GM04503 (cell line): ENCODE data around the gene GNG7.
"Not testable (repeated sequence)": the region's sequence is repeated elsewhere in the genome, so short reads cannot be mapped to it uniquely, and the experiment has no call there.

Source experiments
- DNase-seq: peaks from one replicate; pipeline ENCODE4 v3.0.0-alpha.2; 2012; ENCODE audit warnings: low read depth

The GNG7 gene

GRCh38 chr19:2619076-2619475 is 83.4 kb downstream of the GNG7 start:
- DNase-seq: no peak

- no peak for DNase-seq
These were observed 83.9 kb downstream of the GNG7 start for GRCh38 chr19:2618611-2619010.

- DNase-seq: no peak
These were observed 84.9 kb downstream of the GNG7 start for GRCh38 chr19:2617393-2618165.

GRCh38 chr19:2616741-2617392 is 85.6 kb downstream of the GNG7 start:
- no peak for DNase-seq

- no peak for DNase-seq
These were observed 86.7 kb downstream of the GNG7 start for GRCh38 chr19:2615782-2616181.

- DNase-seq: no peak
These were observed 88.8 kb downstream of the GNG7 start for GRCh38 chr19:2613507-2614295.

- DNase-seq: no peak
These were observed 89.8 kb downstream of the GNG7 start for GRCh38 chr19:2612619-2613249.

GRCh38 chr19:2611483-2612464 is 90.7 kb downstream of the GNG7 start:
- no peak for DNase-seq

- DNase-seq: peak; percentile 69
These were observed 91.6 kb downstream of the GNG7 start for GRCh38 chr19:2610637-2611482.

- no peak for DNase-seq
These were observed 92.9 kb downstream of the GNG7 start for GRCh38 chr19:2609389-2610116.

GRCh38 chr19:2609034-2609388 is 93.5 kb downstream of the GNG7 start:
- DNase-seq: not testable (repeated sequence)

- DNase-seq: no peak
These were observed 93.9 kb downstream of the GNG7 start for GRCh38 chr19:2608602-2608922.

GRCh38 chr19:2607712-2608601 is 94.5 kb downstream of the GNG7 start:
- no peak for DNase-seq

- peak; percentile 39 for DNase-seq
These were observed 95.7 kb downstream of the GNG7 start for GRCh38 chr19:2606774-2607173.

GRCh38 chr19:2605889-2606288 is 96.6 kb downstream of the GNG7 start:
- not testable (repeated sequence) for DNase-seq

- no peak for DNase-seq
These were observed 97.7 kb downstream of the GNG7 start for GRCh38 chr19:2604747-2605329.

- peak; percentile 61 for DNase-seq
These were observed 99.2 kb downstream of the GNG7 start for GRCh38 chr19:2603334-2603733.
